Neural cell (in vitro differentiated cells): ENCODE results near the gene MAP3K14. TPM values are rescaled to one million over a fixed set of nuclear protein-coding genes. Genes with fewer than 3 reads are reported as not detected.

Source experiments
- H2AFZ ChIP-seq: fragments of 200-600, 300-800 bp; sonication (generic), shearing (Covaris generic); 2 replicates; pipeline ENCODE4 v1.6.0; 2014; ENCODE audit warnings: low read depth, mild to moderate bottlenecking, antibody characterized with exemption, low read length, moderate library complexity
- H3F3A ChIP-seq: fragments of 200-600 bp; shearing (Covaris generic); 2 replicates; pipeline ENCODE4 v1.6.1; 2016; ENCODE audit warnings: mild to moderate bottlenecking, moderate library complexity, mixed read lengths, antibody characterized with exemption, low read length; ENCODE audit not compliant: insufficient read depth, poor library complexity, severe bottlenecking
- H3K27ac ChIP-seq: fragments of 200-600, 300-800 bp; sonication (generic), shearing (Covaris generic); 2 replicates; pipeline ENCODE4 v1.5.1; 2014; ENCODE audit warnings: mild to moderate bottlenecking, low read length, moderate library complexity
- H3K27me3 ChIP-seq: fragments of 300-800, 200-600 bp; sonication (generic), shearing (Covaris generic); 2 replicates; pipeline ENCODE4 v1.6.0; 2014; ENCODE audit warnings: mild to moderate bottlenecking, low read depth, low read length, moderate library complexity; ENCODE audit not compliant: insufficient read depth
- H3K36me3 ChIP-seq: fragments of 300-800, 200-600 bp; sonication (generic), shearing (Covaris generic); 2 replicates; pipeline ENCODE4 v1.5.1; 2014; ENCODE audit warnings: mild to moderate bottlenecking, antibody characterized with exemption, low read length, moderate library complexity; ENCODE audit not compliant: insufficient read depth
- H3K4me2 ChIP-seq: fragments of 300-800, 200-600 bp; sonication (generic), shearing (Covaris generic); 2 replicates; pipeline ENCODE4 v1.6.0; 2014; ENCODE audit warnings: mild to moderate bottlenecking, low read length
- H3K4me3 ChIP-seq: fragments of 300-800, 200-600 bp; sonication (generic), shearing (Covaris generic); 2 replicates; pipeline ENCODE4 v1.5.1; 2014; ENCODE audit warnings: mild to moderate bottlenecking, low read length, moderate library complexity
- H3K79me2 ChIP-seq: fragments of 200-600 bp; shearing (Covaris generic); replicated peaks from 2 replicates; pipeline ENCODE4 v1.6.0; 2014; ENCODE audit warnings: mild to moderate bottlenecking, low read length, moderate library complexity; ENCODE audit not compliant: insufficient read depth
- H3K9ac ChIP-seq: fragments of 300-800, 200-600 bp; sonication (generic), shearing (Covaris generic); 2 replicates; pipeline ENCODE4 v1.6.1; 2016; ENCODE audit warnings: mild to moderate bottlenecking, low read length, mixed read lengths
- H3K9me2 ChIP-seq: fragments of 200-600 bp; shearing (Covaris generic); 2 replicates; pipeline ENCODE4 v1.6.1; 2016; ENCODE audit warnings: mild to moderate bottlenecking, low read length, mixed read lengths; ENCODE audit not compliant: insufficient read depth
- H3K9me3 ChIP-seq: fragments of 200-600, 300-800 bp; sonication (generic), shearing (Covaris generic); 2 replicates; pipeline ENCODE4 v1.6.1; 2016; ENCODE audit warnings: mild to moderate bottlenecking, mixed run types, low read length, moderate library complexity, mixed read lengths
- H4K20me1 ChIP-seq: fragments of 200-600 bp; shearing (Covaris generic); 2 replicates; pipeline ENCODE4 v1.6.1; 2016; ENCODE audit warnings: mild to moderate bottlenecking, mixed run types; ENCODE audit not compliant: insufficient read depth
- EP300 ChIP-seq: fragments of 450-650 bp; conservative IDR thresholded peaks from 2 replicates; pipeline ENCODE4 v1.6.1; 2014; ENCODE audit warnings: antibody characterized with exemption, mild to moderate bottlenecking, moderate library complexity; ENCODE audit not compliant: poor library complexity, severe bottlenecking
- EZH2 ChIP-seq: fragments of 200-600, 300-800 bp; shearing (Covaris generic), sonication (generic); IDR thresholded peaks from 2 replicates; pipeline ENCODE4 v1.6.1; 2014; ENCODE audit warnings: antibody characterized with exemption, low read length, borderline replicate concordance, mild to moderate bottlenecking; ENCODE audit not compliant: insufficient read depth, poor library complexity, severe bottlenecking
- MXI1 ChIP-seq: fragments of 450-650 bp; conservative IDR thresholded peaks from 2 replicates; pipeline ENCODE4 v1.6.1; 2014; ENCODE audit warnings: antibody characterized with exemption, mild to moderate bottlenecking; ENCODE audit not compliant: poor library complexity, severe bottlenecking
- POLR2AphosphoS5 ChIP-seq: IDR thresholded peaks from 2 replicates; pipeline ENCODE4 v1.6.1; 2012
- RAD21 ChIP-seq: fragments of 450-650 bp; conservative IDR thresholded peaks from 2 replicates; pipeline ENCODE4 v1.6.1; 2014; ENCODE audit warnings: antibody characterized with exemption, mild to moderate bottlenecking, moderate library complexity
- REST ChIP-seq: IDR thresholded peaks from 2 replicates; pipeline ENCODE4 v1.6.1; 2012; ENCODE audit warnings: borderline replicate concordance
- SMC3 ChIP-seq: fragments of 450-650 bp; conservative IDR thresholded peaks from 2 replicates; pipeline ENCODE4 v1.6.1; 2014; ENCODE audit warnings: antibody characterized with exemption, mild to moderate bottlenecking, moderate library complexity; ENCODE audit not compliant: poor library complexity
- TAF1 ChIP-seq: IDR thresholded peaks from 2 replicates; pipeline ENCODE4 v1.6.1; 2012; ENCODE audit warnings: low read depth
- polyA plus RNA-seq: library from polyadenylated mRNA; depleted of rRNA; stranded (reverse); fragments of >200 nt; gene quantifications from 2 replicates; pipeline ENCODE4 v1.2.3, GENCODE V29; 2014
- TF ChIP-seq, protein P1 (sequence below): fragments of 450-650 bp; IDR thresholded peaks from 2 replicates; pipeline ENCODE4 v1.5.1; 2014; ENCODE audit warnings: antibody characterized with exemption, mild to moderate bottlenecking, moderate library complexity; ENCODE audit not compliant: poor library complexity, severe bottlenecking

Gene MAP3K14
- polyA plus RNA-seq, 1 donor from 2014 or later, result 6.7 TPM

DNA sequence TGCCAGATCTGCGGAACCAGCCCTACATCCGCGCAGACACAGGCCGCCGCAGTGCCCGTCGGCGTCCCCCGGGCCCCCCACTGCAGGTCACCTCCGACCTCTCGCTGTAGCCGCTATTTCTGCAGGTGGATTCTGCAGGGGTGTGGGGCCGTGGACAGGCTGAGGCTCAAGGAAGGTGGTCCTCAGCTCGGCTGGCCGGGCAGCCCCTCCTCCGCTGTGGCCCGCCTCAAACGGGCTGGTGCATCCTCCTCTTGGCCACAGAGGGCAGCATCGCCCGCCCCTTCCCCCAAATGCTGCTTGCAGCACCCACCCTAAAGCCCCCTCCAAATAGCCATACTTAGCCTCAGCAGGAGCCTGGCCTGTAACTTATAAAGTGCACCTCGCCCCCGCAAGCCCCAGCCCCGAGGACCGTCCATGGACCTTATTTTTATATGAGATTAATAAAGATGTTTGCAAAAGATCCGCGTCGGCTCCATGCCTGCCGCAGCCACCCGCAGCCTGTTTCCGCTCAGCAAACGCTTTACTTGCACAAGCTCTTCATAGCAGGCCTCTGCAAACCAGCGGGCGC, 69.9 kb downstream of the MAP3K14 start:
- Histone ChIP-seq H3K9me2 (no peaks in the 10 kb centered on the region), H3K27ac (peak overlapping the region; percentile 20), H3K9ac (peak overlapping the region; percentile 51), H3K27me3 (peaks cover 21% of the 10 kb centered on the region), H3F3A (no peaks in the 10 kb centered on the region), H4K20me1 (no peaks in the 10 kb centered on the region), H3K4me2 (no peak overlapping the region), H3K36me3 (no peaks in the 10 kb centered on the region), H2AFZ (peak overlapping the region; percentile 76), H3K79me2 (no peaks in the 10 kb centered on the region), H3K4me3 (peak overlapping the region; percentile 64), H3K9me3 (no peaks in the 10 kb centered on the region)
- TF ChIP-seq RAD21 (no peak), EP300 (no peak), TAF1 (no peak), POLR2AphosphoS5 (peak; percentile 12), REST (no peak), SMC3 (no peak), MXI1 (peak; percentile 16), EZH2 (no peak)
- TF ChIP-seq, protein P1, sequence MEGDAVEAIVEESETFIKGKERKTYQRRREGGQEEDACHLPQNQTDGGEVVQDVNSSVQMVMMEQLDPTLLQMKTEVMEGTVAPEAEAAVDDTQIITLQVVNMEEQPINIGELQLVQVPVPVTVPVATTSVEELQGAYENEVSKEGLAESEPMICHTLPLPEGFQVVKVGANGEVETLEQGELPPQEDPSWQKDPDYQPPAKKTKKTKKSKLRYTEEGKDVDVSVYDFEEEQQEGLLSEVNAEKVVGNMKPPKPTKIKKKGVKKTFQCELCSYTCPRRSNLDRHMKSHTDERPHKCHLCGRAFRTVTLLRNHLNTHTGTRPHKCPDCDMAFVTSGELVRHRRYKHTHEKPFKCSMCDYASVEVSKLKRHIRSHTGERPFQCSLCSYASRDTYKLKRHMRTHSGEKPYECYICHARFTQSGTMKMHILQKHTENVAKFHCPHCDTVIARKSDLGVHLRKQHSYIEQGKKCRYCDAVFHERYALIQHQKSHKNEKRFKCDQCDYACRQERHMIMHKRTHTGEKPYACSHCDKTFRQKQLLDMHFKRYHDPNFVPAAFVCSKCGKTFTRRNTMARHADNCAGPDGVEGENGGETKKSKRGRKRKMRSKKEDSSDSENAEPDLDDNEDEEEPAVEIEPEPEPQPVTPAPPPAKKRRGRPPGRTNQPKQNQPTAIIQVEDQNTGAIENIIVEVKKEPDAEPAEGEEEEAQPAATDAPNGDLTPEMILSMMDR, result peak; percentile 67

DNA sequence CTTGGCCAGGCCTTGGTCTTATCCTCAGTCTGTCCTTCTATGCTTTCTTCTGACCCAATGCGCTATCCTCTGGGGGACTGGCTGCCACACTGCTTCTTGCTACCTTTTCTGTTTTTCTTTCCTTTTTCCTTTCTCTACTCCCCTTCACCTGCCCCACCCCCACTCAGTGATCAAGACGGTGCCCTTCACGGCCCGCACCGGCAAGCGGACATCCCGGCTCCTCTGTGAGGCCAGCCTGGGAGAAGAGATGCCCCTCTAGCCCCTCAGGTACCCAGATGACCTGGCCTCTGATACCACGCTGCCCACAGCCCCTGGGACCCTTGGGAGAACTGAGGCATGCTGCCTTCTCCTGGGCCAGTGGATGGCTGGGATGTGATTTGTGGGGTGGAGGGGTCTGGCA, 70.5 kb downstream of the MAP3K14 start:
- Histone ChIP-seq H2AFZ (no peak overlapping the region), H3K27me3 (peaks cover 21% of the 10 kb centered on the region), H3K9ac (peak overlapping the region; percentile 51), H3K9me2 (no peaks in the 10 kb centered on the region), H3K9me3 (no peaks in the 10 kb centered on the region), H3K36me3 (no peaks in the 10 kb centered on the region), H3K4me3 (peak overlapping the region; percentile 64), H3K4me2 (no peak overlapping the region), H3F3A (no peaks in the 10 kb centered on the region), H3K27ac (no peak overlapping the region), H3K79me2 (no peaks in the 10 kb centered on the region), H4K20me1 (no peaks in the 10 kb centered on the region)
- TF ChIP-seq POLR2AphosphoS5 (no peak), REST (no peak), RAD21 (no peak), MXI1 (no peak), EP300 (no peak), SMC3 (no peak)
- TF ChIP-seq, protein P1, result no peak
